HL-60/S4 treated with phorbol 12-myristate 13-acetate at 8.2 ng/mL for 4 days and 3 days (cell line): ENCODE results near the gene NECAB3.

ENCODE experiments used
- in situ Hi-C: fragments of 300-500 bp; cut with MboI; formaldehyde crosslinking; loops from 2 replicates; pipeline ENCODE4 v1.15.0; 2022; ENCODE audit warnings: low sequenced_read_pairs

The NECAB3 gene

DNA sequence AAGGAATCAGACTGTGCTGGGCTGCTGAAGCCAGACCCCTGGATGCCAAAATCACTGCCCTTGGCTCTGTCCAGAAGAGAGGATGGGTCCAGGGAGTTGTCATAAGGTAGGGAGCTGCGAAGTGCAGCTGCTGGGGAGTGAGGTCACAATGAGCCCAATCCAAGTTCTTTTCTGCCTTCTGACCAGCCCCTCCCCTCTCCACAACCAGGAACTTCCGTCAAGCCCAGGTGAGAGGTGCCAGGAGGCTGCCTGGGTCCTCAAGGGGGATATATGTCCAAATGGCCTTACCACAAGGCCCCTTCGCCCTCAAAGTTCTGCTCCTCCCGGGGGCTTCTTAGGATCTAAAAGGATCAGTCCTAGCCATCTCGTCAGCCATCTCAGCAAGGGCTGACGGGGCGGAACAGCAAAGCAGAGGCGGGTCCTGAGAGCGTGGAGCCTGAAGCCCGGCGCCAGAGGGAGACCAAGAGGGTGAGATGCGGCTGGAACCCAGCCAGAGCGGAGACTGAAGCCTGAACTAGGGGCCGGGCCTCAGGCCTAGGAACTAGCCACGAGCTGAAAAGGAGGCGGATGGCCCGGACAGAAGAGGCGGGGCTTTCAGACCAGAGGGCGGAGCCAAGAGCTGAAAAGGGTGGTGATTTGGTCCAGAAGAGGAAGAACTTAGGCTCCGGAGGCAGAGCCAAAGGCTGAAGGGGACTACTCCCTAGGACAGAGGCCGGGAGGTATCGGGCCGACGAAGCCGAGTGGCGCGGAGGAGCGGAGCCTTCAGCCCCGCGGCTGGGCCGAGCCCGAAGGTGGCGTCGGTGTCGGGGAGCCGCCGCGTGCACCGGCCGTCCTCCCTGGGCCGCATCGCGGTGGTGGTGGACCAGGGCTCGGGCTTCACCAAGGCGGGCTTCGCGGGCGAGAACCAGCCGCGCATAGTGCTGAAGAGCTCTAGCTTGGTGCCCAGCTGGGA is 7.7 kb downstream of the NECAB3 start, which contains the start of gene ACTL10:
Gene ACTL10 (plus strand): TSS at position 651 of the 952 bp plus-strand sequence. CDS start 555 bp downstream, outside the sequence.
- in situ Hi-C loops, result no loop called here

DNA sequence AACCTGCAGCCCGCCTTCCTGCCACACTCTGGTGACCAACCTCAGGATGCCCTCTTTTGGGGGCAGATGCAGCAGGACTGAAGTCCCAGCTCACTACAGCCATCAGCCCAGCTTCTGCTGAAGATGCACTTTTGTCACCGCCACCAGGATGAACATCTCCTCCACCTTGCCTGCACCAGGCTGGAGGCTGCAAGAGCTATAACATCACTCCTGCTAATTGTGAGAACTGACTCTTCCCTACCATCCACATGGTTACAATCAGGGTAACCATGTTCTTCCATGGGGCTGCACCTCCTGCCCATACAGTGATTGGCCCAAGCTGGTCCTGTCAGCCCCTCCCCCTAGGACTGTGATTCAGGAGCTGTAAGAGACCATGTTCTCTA is 9.5 kb downstream of the NECAB3 start:
- in situ Hi-C loops, result no loop called here

DNA sequence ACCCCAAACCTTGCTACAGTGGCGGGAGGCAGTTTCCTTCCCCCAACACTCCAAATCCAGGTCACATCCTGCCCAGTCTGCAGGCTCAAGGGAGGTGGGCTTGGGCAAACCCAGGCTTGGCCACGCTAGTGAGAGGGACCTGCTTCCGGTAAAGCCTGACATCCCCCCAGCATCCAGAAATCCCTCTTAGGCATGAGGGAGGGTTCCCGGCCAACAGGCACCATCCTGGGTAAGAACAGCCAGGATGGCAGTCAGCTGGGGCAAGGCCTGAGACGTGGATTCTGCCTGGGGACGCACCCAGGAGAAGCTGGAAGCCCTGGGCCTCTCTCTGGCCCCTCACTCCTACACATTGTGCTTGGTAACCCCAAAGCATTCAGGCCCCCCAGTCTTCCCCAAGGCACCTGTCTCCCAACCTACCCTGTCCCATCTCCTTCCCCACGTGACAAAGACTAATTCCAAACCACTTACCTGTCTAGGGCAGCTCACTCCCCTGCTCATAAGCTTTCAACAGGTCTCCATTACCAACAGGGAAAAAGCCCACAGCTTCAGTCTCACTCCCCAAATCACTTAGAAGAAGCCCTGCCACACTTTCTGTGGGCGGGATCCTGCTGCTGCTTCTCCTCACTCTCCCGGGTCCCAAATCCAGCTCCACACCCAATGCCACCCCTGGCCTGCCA is 10.0 kb downstream of the NECAB3 start:
- in situ Hi-C loops, result no loop called here

DNA sequence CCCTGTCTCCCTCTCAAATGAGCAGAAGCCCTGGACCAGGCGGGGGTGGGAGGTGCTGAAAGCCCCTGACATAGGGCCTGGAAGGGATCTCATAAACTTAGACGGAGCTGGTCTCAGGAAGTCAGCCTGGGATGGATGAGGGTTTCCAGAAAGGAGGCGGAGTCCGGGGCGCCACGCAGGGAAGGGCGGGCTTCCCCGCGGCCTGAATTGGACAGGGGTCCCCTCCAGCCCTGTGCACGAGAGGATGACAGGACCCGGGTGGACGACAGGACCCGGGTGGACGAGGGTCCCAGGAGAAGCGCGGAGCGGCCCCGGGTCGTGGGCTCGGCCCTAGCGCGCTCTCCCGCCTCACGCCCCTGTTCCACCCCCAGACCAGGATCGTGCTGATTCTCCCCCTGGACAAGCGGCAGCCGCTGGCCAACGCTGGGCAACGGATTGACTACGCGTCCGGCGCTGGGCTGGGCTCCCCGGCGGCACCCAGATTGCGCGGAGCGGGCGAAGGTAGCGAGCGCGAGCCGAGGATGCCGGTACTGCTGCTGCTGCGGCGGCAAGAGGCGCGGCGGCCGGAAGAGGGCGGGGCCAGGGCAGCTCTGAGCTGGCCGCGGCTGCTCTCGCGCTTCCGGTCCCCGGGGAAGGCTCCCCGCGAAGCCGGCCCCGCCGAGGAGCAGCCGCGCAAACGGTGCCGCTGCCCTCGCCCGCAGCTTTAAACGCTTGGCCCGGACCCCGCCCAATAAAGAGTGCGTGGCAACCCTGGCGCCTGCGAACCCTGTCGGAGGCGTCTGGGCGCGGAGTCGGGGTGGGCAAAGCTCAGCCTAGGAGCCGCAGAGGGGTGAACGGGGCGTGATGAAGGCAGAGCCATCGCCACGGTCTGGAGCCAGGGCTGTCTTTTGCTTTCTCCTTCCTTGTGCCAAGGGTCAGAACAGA is 10.8 kb downstream of the NECAB3 start:
- in situ Hi-C loops, result no loop called here

DNA sequence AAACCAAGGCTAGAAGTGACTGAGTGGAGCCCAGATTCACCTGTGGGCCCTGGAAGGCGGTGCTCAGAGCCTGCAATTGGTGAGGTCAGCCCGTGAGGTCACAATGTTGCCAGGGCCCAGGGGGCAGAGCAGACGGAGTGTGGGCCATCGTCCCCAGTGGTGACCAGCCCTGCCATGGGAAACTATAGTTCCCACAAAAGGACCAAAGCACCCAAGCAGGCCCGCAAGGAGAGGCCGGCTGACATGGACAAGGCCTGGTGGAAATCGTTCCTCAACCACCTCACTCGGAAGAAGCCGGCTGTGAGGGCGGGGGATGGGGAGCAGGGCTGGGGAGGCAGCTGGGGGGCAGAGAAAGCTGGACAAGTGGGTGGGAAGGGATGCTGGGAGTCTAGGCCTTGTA is 12.1 kb downstream of the NECAB3 start, which contains the start of gene C20orf144:
Gene C20orf144 (plus strand): TSS at position 156 of the 400 bp plus-strand sequence. CDS start 19 bp downstream, at position 175.
- in situ Hi-C loops, result no loop called here

DNA sequence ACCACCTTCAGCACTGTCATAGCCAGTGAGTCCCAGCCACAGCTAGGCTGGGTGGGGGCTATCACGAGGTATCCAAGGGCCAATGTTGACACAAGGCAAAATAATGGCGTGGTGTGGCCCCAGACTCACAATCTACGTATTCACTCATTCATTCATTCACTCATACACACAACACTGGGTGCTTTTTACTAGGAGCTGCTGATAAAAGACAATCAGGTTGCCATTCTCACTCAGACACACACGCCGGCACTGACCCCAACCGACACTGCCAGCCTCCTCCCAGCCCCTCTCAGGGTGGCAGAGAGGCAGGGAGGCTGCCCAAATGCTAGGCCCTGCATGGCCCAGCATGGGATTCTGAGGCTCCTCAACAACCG is 13.6 kb downstream of the NECAB3 start:
- in situ Hi-C loops, result no loop called here

DNA sequence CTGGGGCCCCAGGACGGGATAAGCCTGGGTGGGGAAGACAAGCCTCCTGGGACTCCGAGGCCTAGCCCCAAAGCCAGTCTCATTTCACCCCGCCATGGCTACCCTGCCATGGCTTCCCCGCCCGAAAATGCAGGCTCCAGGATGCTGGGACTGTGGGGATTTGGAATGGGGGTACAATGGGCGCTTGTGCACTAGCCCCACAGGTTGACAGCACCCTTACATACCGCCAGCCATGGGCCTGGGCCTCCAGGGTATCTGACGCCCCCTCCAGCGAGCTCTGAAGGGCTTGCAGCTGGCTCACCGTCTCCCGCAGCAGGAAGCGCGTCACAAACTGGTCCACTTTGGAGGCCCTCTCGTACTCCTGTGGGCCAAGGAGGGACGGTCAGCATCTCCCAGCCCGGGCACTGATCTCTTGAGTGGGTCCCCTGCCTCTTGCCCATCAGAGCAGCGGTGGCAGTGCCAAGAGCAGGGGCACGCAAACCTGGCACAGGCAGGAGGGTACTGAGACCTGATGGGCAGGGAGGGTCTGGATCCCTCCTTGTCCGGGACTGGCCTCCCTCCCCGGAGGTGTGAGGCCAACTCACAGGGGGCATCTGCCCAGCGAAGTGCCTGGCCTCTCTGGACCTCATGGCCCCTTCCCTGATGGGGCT is 14.1 kb downstream of the NECAB3 start:
- in situ Hi-C loops, result no loop called here

DNA sequence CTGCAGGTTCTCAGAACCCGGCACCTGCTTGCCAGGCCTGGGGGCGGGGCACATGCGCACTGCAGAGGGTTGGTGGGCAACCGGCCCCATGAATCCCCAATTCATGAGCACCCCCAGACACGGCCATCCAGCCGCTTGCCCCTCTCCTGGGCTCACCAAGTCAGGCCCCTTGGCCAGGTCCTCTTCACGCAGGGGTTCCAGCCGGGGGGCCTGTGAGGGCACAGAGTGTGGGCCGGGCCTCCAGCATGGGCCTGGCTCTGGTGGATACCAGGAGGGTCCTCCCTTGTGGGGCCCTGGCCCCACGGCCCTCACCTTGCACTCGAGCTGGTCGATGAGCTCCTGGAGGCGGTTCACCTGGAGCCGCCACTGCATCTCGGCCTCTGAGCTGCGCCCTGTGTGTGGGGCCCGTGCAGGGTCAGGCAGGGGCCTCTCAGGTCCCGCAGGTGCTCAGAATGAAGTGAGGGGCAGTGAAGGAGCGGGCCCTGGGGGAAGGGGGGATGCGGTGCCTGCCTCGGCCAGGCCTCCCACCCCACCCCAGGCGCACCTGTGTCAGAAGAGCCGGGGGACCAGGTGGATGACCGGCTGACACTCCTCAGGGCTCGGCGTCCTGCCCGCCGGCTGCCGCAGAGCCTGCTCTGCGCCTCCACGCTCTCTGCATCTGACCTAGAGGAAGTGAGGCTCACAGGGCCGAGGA is 14.7 kb downstream of the NECAB3 start:
- in situ Hi-C loops, result no loop called here

DNA sequence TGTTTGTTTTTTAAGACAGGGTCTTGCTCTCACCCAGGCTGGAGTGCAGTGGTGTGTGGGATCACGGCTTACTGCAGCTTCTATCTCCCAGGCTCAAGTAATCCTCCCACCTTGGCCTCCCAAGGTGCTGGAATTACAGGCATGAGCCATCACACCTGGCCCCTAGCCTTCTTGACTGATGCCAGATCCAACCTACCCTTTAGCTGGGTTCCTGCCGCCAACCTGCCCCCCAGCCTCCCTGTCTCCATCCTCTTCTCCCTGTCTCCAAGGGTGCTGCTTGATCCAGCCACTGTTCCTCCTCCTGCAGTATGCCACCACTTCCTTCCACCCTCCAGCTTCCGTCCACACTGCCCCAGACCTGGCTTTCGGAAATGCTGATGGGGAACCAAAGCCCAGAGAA is 15.3 kb downstream of the NECAB3 start:
- in situ Hi-C loops, result no loop called here

DNA sequence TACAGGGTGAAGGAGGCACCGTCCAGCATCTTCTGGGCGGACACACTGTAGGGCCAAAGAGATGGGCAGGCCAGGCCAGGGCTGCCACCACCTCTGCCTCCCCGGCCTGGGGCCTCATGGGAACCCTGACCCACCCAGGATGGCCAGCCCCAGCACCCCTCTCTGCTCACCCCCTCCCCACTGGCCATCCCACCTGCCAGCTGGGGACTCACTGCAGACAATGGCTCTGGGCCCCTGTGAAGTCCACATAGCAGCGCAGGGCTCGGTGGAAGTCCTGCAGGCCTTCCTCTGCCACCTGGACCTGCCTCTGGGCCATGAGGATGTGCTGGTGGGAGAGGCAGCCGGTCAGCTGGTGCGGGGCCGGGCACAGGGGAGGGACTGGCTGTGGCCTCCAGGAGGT is 15.7 kb downstream of the NECAB3 start:
- in situ Hi-C loops, result no loop called here

DNA sequence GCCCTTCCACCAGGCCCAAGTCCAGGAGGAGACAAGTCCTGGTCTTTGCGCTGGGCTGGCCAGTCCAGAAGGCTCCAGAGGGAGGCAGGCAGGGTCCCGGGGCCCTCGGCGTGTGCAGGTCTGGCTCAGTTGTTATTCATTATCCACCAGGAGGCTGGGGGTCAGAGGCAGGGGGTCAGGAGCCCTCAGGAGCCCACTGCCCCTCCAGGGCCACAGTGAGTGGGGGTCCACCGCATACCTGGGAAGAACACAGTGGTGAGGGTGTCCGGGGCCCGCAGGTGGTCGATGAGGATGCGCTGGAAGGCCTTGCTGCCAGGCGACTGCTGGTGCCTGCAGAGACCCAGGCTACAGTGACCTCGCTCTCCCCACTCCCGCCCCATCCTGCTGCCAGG is 16.5 kb downstream of the NECAB3 start:
- in situ Hi-C loops, result no loop called here

DNA sequence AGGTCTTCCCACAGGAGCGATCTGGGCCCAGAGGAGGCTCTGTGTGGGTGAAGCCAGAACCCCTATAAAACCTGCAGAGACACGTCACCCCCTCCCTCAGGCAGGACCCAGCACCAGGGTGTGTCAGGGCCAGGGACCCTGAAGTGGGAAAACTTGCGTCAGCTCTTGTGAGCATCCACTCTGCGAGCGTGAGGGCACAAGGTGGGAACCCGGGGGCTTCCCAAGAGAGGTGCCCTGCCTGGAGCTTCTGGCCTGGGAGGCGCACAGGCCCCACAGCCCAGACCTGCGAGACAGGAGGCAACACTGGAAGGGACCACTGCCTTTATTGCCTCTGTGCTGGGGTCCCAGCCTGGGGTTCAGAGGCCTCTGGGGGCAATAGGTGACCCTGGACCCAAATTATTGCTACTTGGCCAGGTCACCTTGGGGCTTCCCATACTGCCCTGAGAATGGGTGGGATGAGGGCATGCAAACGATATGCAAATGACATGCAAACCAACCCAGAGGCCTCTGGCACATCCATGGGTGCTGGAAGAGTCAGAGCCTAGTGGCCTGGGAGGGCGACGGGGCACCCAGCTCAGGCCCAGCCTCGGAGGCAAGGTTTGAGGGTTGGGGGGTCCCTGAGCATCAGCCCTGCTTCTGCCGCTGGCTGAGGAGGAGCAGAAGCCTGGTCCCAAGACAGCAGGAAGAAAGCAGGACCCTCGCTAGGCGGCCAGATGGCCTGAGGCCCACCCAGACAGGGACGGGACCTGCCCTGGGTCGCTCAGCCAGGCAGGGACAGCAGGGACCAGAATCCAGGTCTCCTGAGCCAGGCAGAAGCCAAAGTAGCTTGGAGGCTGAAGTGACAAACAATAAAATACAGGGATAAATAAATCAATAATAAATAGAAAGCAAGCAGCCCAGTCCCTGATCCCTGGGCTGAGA is 17.2 kb downstream of the NECAB3 start:
- in situ Hi-C loops, result no loop called here

DNA sequence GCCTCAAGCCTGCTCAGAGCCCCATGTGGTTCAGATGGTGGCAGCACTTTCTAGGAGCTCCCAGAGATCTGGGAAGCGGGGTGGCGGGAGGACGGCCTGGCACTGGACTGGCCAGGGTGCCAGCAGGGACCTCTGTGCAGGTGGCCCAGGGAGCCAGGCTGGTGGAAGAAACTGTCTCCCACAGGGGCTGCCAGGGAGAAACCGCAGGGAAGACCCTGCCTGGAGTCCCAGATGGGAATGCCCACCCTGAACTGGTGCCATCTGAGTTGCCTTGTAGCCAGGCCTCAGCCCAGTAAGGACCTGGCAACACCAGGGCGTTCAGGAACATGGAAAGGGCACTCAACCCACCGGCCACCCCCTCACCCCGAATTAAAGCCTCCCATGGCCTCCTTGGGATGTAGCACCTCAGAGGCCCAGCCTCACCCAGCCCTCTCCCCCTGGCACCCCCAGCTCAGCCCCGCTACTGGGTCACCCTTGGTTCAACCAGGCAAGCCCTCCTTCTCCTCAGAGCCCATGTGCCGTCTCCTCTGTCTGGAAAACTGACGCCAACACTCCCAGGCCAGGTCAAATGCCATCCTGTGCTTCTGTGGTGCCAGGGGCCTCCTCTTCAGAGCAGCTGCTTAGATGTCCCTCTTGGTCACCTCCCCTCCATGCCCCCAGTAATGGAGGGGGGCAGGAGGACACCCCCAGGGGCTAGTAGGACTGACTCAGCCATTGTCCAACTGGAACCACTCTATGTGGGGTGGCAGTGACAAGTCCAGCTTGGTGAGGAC is 18.0 kb downstream of the NECAB3 start:
- in situ Hi-C loops, result no loop called here

DNA sequence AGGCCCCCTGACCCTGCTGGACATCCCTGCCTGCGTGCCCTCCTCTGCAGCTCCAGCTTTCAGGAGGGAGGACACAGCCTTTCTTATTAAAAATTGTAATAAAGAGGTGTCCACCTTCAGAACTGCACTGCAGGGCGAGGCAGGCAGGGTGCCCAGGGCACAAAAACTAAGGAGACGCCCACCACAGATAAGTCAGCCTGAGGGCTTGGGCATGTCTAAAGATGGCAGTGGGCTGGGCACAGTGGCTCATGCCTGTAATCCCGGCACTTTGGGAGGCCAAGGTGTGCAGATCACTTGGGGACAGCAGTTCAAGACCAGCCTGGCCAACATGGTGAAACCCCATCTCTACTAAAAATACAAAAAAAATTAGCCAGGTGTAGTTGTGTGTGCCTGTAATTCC is 19.1 kb downstream of the NECAB3 start:
- in situ Hi-C loops, result no loop called here

DNA sequence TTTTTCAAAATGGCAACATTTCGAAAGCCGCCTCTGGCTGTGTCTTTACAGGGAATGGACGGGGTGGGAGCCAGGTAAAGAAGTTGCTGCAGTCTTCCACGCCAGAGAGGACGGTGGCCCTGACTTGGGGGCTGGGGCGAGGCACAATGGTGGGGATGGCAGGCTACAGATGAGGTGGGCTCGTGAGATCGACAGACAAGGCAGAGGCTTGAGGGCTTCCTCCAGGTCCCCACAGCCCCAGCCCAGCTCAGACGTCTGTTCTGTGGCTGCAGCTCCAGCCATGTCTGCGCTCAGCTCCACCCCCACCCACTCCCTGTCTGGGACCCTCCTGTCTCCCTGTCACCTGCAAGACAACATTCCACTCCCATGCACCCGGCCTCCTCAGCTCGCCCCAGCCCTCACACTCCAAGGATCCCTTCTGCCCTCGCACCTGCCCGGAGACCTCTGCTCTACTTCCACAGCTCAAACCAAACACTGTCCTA is 19.5 kb downstream of the NECAB3 start:
- in situ Hi-C loops, result no loop called here

DNA sequence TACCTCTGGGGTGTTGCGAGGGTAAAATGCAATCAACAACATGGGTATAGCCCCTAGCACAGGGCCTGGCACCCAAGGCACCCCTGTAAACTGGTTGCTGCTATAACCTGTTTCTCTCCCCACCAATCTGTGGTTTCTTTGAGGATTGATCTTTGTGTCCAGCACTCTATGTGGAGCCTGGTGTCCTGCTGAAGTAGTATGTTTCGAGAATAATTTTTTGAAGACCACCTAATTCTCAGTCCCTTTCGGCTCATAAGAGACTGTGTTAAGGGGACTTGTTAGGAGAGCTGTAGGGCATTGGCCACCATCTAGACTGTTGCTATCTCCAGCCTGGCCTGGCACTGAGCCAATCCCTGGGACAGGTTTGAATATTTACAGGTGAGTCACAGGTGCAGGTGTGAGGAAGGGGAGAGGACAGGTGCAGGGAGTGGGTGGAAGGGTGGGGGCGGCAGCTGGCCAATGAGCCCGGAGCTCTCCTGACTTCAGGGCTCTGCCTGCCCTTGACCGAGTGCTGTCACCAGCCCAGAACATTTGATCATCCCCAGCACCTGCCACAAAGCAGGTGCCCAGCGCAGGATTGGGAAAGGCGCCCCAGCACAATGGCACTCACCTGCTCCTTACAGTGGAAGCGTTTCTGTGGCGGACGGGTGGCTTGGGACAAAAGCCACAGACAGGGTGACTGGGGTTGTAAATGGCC is 20.2 kb downstream of the NECAB3 start:
- in situ Hi-C loops, result no loop called here

DNA sequence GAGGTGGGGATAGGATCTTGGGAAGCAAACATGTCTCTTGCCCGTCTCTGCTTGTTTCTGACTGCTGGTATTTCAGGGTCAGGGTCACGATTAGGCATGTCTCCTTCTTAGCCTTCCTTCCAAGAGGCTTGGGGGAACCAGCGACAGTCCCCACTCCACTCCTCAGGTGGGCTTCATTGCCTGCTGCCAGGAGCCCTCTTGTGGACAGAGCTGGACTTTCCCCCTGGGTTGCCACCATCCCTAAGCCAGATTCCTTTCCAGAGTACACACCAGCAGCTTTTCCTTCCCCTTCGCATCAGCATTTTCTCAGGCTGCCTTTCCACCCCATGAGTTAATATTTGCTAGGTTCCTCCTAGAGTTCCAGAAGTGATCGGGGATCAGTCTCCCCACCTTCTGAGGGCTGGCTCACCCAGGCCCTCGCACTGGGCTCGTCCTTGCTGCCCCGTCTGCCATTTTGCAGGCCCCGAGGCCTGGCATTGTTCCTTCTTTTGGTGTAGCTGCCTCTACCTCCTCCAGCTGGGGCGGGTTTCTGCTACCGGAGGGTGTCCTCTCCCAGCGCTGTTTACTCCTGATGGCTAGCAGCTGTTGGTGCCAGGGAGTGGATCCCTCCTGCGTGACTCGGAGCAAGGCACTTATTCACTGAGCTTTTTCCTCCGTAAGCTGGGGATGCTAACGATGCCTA is 20.9 kb downstream of the NECAB3 start:
- in situ Hi-C loops, result no loop called here
